MG63 (cell line): Measurements from ENCODE around the gene TNFAIP3. TPM values are rescaled to one million over a fixed set of nuclear protein-coding genes. Genes with fewer than 3 reads are reported as not detected.
A peak's percentile ranks its signal among the peaks of the same experiment; 100 is the strongest.

Experiments used
- DNase-seq: peaks from one replicate; pipeline ENCODE4 v3.0.0-alpha.2; 2020
- H3K27me3 ChIP-seq: fragments of 250-450 bp; sonication (Bioruptor Pico); 2 replicates; pipeline ENCODE4 v1.5.1; 2020; ENCODE audit warnings: mild to moderate bottlenecking, moderate library complexity
- H3K36me3 ChIP-seq: fragments of 250-450 bp; sonication (Bioruptor Pico); 2 replicates; pipeline ENCODE4 v1.5.1; 2020; ENCODE audit warnings: mild to moderate bottlenecking, moderate library complexity
- H3K4me3 ChIP-seq: fragments of 250-450 bp; sonication (Bioruptor Pico); 2 replicates; pipeline ENCODE4 v1.5.1; 2020; ENCODE audit warnings: mild to moderate bottlenecking, moderate library complexity
- H3K9me3 ChIP-seq: fragments of 250-450 bp; sonication (Bioruptor Pico); 2 replicates; pipeline ENCODE4 v1.5.1; 2020; ENCODE audit warnings: mild to moderate bottlenecking, moderate library complexity
- total RNA-seq: library from RNA; depleted of rRNA; stranded (reverse); fragments of >200 nt; shearing (Covaris generic); gene quantifications from 2 replicates; pipeline ENCODE4 v1.2.3, GENCODE V29; 2014; ENCODE audit warnings: low replicate concordance

The TNFAIP3 gene
- total RNA-seq, 1 experiment from 2014 or later = 2.4 TPM

GRCh38 chr6:137852811-137853210 is 14.2 kb upstream of the TNFAIP3 start:
- no peak for DNase-seq
- H3K4me3 ChIP-seq = no peak overlapping the region
- no peaks in the 10 kb centered on the region; the same call in 1 of the 2 replicates for H3K27me3 ChIP-seq
- H3K36me3 ChIP-seq = no peaks in the 10 kb centered on the region
- H3K9me3 ChIP-seq = no peaks in the 10 kb centered on the region

- no peak overlapping the region for H3K4me3 ChIP-seq
- H3K9me3 ChIP-seq = no peaks in the 10 kb centered on the region
- no peaks in the 10 kb centered on the region; the same call in 1 of the 2 replicates for H3K27me3 ChIP-seq
- no peaks in the 10 kb centered on the region for H3K36me3 ChIP-seq
- no peak for DNase-seq
These were observed 13.4 kb upstream of the TNFAIP3 start for GRCh38 chr6:137853569-137854213.

- no peaks in the 10 kb centered on the region for H3K36me3 ChIP-seq
- H3K9me3 ChIP-seq = no peaks in the 10 kb centered on the region
- no peaks in the 10 kb centered on the region for H3K27me3 ChIP-seq
- DNase-seq = no peak
- no peak overlapping the region for H3K4me3 ChIP-seq
These were observed 10.7 kb upstream of the TNFAIP3 start for GRCh38 chr6:137856138-137856898.

- no peaks in the 10 kb centered on the region for H3K36me3 ChIP-seq
- no peak for DNase-seq
- no peaks in the 10 kb centered on the region for H3K27me3 ChIP-seq
- H3K4me3 ChIP-seq = no peak overlapping the region
- H3K9me3 ChIP-seq = no peaks in the 10 kb centered on the region
These were observed 8.0 kb upstream of the TNFAIP3 start for GRCh38 chr6:137859025-137859424.

DNA sequence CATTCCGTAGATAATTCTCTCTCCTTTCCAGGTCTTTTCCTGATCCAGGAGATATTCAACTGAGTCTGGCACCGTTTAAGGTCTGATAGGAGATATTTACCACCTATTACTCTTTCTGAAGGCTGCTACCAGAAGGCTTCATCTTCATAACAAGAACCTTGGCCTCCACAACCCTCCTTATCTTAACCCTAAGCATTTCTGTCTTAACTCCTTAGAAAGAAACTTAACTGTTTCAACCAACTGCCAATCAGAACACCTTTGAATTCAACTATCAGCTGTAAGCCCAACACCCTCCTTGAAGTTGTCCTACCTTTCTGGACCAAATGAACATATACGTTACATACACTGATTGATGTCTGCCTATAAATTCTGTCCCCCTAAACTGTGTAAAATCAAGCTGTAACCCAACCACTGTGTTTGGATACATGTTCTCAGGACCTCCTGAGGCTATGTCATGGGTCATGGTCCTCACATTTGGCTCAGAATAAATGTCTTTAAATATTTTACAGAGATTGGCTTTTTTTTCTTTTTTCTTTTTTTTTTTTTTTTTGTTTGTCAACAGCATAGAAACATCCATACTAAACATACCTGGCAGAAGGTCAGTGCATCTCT is 6.6 kb upstream of the TNFAIP3 start:
- H3K36me3 ChIP-seq = no peaks in the 10 kb centered on the region
- no peaks in the 10 kb centered on the region for H3K27me3 ChIP-seq
- H3K4me3 ChIP-seq = no peak overlapping the region
- DNase-seq = no peak
- H3K9me3 ChIP-seq = no peaks in the 10 kb centered on the region

DNA sequence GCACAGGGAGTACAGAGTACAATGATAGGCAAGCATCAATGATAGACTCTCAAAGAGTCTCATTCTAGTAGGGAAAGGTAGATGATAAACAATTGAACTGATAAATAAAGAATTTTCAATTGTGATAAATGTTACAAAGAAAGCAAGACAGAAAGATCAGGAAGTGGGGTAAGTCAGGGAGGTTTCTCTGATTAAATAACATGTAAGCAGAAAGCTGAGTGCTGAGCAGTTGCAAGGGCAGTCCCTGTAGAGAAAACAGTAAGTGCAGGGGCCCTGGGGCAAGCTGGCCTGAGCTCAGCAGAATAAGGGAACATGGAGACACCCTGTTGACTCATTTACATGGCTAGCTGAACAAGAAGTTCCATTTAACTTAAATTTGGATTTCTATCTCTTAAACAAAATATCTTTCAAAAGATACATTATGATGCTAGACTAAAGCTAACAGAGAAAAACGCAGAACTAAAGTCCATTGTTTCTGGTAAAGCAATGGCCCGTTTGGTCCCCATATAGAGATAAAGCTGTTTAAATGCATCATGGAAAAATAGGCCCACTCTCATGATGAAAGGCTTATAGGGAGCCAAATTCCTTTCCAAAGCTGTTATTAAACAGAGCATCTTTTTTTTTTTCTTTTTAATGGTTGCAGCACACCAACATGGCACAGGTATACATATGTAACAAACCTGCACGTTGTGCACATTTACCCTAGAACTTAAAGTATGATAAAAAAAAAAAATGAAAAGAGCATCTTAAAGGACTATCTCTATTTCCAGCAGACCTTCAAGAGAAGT is 5.3 kb upstream of the TNFAIP3 start:
- Histone ChIP-seq H3K27me3 (no peaks in the 10 kb centered on the region), H3K9me3 (no peaks in the 10 kb centered on the region), H3K4me3 (no peak overlapping the region), H3K36me3 (no peaks in the 10 kb centered on the region)
- DNase-seq = no peak

DNA sequence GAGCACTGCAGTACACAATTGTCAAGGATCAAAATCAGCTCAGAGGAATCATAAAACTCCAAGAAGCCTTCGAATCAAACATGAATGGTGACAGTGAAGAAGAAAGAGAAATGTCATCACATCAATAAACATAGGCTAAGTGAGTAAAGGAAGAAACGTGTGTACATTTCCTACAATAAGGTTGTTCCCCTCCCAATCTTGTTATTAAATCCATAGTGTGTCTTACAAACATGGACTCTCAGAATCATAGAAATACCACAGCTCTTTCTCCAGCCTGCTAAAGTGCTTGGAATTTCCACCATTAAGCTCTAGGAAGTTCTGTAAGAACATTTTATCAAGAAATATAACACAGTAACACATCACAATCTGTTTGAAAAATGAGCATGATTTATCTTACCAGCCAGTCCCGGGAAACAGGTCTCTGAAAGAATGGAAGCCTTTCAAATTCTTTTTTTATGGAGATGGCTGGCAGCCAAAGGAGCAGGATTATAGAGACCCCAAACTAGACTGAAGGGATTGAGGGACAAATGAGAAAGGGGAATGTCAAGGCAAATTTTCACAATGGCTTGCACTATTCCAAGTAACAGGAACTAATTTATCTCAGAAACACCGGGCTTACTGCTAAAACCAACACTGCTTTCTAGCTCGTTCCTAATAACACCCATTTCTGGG is 4.5 kb upstream of the TNFAIP3 start:
- Histone ChIP-seq H3K9me3 (no peaks in the 10 kb centered on the region), H3K36me3 (no peaks in the 10 kb centered on the region), H3K27me3 (no peaks in the 10 kb centered on the region), H3K4me3 (no peak overlapping the region)
- no peak for DNase-seq

DNA sequence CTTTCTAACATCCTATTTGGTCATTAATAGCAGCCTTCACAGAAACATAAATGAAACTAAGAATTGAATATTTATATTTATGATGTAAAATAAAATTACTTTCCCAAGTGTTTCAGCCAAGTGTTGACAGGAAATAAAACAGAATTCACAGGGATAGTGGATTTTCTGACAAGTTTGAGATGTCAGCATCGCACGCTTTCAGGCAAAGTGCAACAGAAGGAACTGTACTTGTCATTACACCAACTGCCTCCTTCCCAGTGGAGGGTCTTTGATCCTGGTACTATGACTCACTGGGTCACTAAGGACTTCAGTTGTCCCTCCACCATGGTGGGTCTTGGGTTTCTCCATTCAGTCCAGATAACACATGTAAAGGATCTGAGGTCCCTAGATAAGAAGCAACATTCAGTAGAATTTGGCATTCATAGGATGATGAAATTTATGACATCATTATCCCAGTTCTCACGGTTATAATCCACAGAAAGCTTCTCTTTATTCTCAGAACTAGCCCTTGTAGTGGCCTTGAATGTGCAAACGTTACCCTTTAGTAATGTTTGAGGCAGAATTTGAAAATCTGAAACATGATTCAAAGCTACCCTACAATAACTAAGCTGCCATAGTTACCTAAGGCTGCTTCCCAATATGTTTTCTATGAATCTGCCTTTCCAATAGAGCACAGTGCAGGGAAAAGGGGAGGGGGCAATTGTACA is 3.8 kb upstream of the TNFAIP3 start:
- DNase-seq = no peak
- no peaks in the 10 kb centered on the region for H3K27me3 ChIP-seq
- no peaks in the 10 kb centered on the region for H3K9me3 ChIP-seq
- no peak overlapping the region for H3K4me3 ChIP-seq
- H3K36me3 ChIP-seq = no peaks in the 10 kb centered on the region

- no peak for DNase-seq
- no peaks in the 10 kb centered on the region for H3K9me3 ChIP-seq
- H3K36me3 ChIP-seq = no peaks in the 10 kb centered on the region
- no peaks in the 10 kb centered on the region for H3K27me3 ChIP-seq
- no peak overlapping the region for H3K4me3 ChIP-seq
These were observed 2.1 kb upstream of the TNFAIP3 start for GRCh38 chr6:137864812-137865508.

GRCh38 chr6:137866200-137866913 is 702 bp upstream of the TNFAIP3 start:
- DNase-seq = no peak
- H3K27me3 ChIP-seq = no peaks in the 10 kb centered on the region
- no peaks in the 10 kb centered on the region for H3K9me3 ChIP-seq
- H3K36me3 ChIP-seq = no peaks in the 10 kb centered on the region; the same call in 1 of the 2 replicates
- peak overlapping the region; percentile 87 for H3K4me3 ChIP-seq

DNA sequence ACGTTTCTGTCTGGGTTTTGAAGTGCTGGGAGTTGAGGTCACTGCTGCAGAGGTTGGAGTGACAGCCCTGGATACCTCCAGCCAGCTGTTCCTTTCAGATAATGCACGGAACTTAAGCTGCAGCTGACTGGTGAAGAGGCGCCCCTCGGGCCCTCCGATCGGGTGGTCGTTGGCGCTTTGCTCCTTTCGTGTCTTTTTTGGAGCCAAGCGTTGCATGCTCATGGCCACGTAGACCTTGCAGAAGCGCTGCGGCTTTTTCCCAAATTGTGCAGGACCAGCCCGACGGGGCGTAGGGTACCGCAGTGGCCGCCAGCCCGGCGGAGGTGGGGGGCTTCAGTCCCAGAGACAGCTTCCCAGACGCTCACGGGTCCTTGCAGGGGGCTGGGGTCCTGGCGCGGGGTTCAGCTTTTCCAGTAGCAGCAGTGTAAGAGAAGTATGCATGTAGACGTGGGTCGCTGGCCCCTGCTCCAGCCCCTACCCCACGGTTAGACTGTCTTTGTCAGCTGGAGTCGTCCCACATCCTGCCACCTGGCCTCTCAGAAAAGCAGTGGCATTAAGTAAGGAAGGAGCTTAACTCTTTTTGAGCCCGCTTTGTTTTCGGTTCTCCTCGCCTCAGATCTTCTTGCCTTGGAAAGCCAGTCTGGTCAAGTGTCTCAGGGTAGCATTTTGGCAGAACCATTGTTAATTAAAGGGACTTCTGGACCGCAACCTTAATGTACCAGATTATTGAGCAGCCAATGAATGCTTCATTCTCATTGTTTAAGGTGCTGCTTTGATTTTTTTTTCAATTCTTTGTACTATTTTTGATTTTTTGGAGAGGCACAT is 838 bp downstream of the TNFAIP3 start:
- no peaks in the 10 kb centered on the region; the same call in 1 of the 2 replicates for H3K36me3 ChIP-seq
- peaks cover 2% of the 10 kb centered on the region; the same call in 1 of the 2 replicates for H3K9me3 ChIP-seq
- H3K27me3 ChIP-seq = no peaks in the 10 kb centered on the region
- peak overlapping the region; percentile 87 for H3K4me3 ChIP-seq
- no peak for DNase-seq

DNA sequence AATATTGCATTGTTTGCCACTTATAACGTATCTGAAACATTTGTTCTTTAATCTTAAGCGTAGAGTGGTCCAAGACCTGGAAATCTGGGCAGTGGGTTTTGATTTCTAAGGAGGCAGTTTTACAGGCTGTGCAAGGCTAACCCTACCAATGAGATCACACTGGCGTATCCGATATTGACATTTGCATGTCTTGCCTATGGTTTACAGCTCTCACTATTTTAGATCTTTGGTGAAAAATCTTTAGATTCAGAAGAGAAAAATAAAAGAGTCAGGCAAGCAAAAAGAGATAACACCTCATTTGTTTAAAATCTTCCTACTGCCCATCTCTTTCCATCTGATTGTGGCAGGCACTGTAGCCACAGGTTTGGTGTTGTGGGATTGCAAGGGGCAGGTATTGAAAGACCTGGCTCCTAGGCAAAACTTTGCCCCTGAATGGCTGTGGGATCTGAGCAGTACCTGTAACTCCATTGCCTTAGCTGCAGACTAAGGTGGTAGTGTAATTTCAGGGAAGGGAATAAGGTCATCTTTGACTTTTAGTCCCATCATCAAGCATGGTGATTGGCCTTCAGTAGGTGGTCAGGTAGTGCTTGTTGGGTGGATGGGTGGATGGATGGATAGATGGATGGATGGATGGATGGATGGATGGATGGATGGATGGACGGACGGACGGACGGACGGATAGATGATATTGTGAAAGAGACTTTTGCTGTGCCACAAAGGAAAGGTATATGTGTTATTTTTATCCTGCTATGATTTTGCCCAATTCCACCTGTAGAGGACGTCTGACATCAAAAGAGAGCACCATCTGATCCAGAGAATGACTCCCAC is 1.9 kb downstream of the TNFAIP3 start:
- no peaks in the 10 kb centered on the region for H3K27me3 ChIP-seq
- DNase-seq = no peak
- peaks cover 2% of the 10 kb centered on the region; the same call in 1 of the 2 replicates for H3K9me3 ChIP-seq
- H3K4me3 ChIP-seq = no peak overlapping the region
- H3K36me3 ChIP-seq = peaks cover 4% of the 10 kb centered on the region

GRCh38 chr6:137869549-137870307 is 2.7 kb downstream of the TNFAIP3 start:
- Histone ChIP-seq H3K9me3 (peaks cover 2% of the 10 kb centered on the region; the same call in 1 of the 2 replicates), H3K4me3 (no peak overlapping the region), H3K36me3 (peaks cover 12% of the 10 kb centered on the region), H3K27me3 (no peaks in the 10 kb centered on the region)
- no peak for DNase-seq
